ENCODE results near the gene FHIP1B. TPM values are rescaled to one million over a fixed set of nuclear protein-coding genes. Genes with fewer than 3 reads are reported as not detected.
"Not testable (repeated sequence)": the region's sequence is repeated elsewhere in the genome, so short reads cannot be mapped to it uniquely, and the experiment has no call there.

FHIP1B gene
- total RNA-seq, 1 donor = 27.6 TPM

GRCh38 chr11:6249770-6250555 lies 15.5 kb upstream of the FHIP1B start:
- H3K4me1 ChIP-seq (ENCODE audit: insufficient read depth, low read length) = no peaks in the 10 kb centered on the region

GRCh38 chr11:6248897-6249296 lies 14.5 kb upstream of the FHIP1B start:
- not testable (repeated sequence) for H3K9me3 ChIP-seq (ENCODE audit: low read depth, low read length); H3K4me1 ChIP-seq (ENCODE audit: insufficient read depth, low read length); H3K27me3 ChIP-seq (ENCODE audit: insufficient read depth, low read length); H3K4me3 ChIP-seq (ENCODE audit: low read length)

More at GRCh38 chr11:6249770-6250555, 15.5 kb upstream of the FHIP1B start:
- no peaks in the 10 kb centered on the region for H3K9me3 ChIP-seq (ENCODE audit: low read depth, low read length)
- no peaks in the 10 kb centered on the region for H3K27me3 ChIP-seq (ENCODE audit: insufficient read depth, low read length)
- no peak overlapping the region for H3K4me3 ChIP-seq (ENCODE audit: low read length)

- Histone ChIP-seq H3K4me3 (ENCODE audit: low read length) (no peak overlapping the region), H3K4me1 (ENCODE audit: insufficient read depth, low read length) (no peaks in the 10 kb centered on the region), H3K9me3 (ENCODE audit: low read depth, low read length) (no peaks in the 10 kb centered on the region), H3K27me3 (ENCODE audit: insufficient read depth, low read length) (no peaks in the 10 kb centered on the region)
These were observed 13.8 kb upstream of the FHIP1B start for GRCh38 chr11:6248248-6248647.

GRCh38 chr11:6245536-6245935 lies 11.1 kb upstream of the FHIP1B start:
- Histone ChIP-seq H3K4me1 (ENCODE audit: insufficient read depth, low read length) (peaks cover 6% of the 10 kb centered on the region), H3K4me3 (ENCODE audit: low read length) (no peak overlapping the region), H3K9me3 (ENCODE audit: low read depth, low read length) (no peaks in the 10 kb centered on the region), H3K27me3 (ENCODE audit: insufficient read depth, low read length) (no peaks in the 10 kb centered on the region)

- Histone ChIP-seq H3K4me3 (ENCODE audit: low read length) (no peak overlapping the region), H3K9me3 (ENCODE audit: low read depth, low read length) (no peaks in the 10 kb centered on the region), H3K27me3 (ENCODE audit: insufficient read depth, low read length) (no peaks in the 10 kb centered on the region), H3K4me1 (ENCODE audit: insufficient read depth, low read length) (peaks cover 11% of the 10 kb centered on the region)
These were observed 6.9 kb upstream of the FHIP1B start for GRCh38 chr11:6241316-6241715.

- H3K9me3 ChIP-seq (ENCODE audit: low read depth, low read length) = no peaks in the 10 kb centered on the region
- peaks cover 11% of the 10 kb centered on the region for H3K4me1 ChIP-seq (ENCODE audit: insufficient read depth, low read length)
- H3K4me3 ChIP-seq (ENCODE audit: low read length) = no peak overlapping the region
- H3K27me3 ChIP-seq (ENCODE audit: insufficient read depth, low read length) = no peaks in the 10 kb centered on the region
These were observed 6.3 kb upstream of the FHIP1B start for GRCh38 chr11:6240781-6241180.

- Histone ChIP-seq H3K27me3 (ENCODE audit: insufficient read depth, low read length) (no peaks in the 10 kb centered on the region), H3K9me3 (ENCODE audit: low read depth, low read length) (no peaks in the 10 kb centered on the region), H3K4me3 (ENCODE audit: low read length) (no peak overlapping the region), H3K4me1 (ENCODE audit: insufficient read depth, low read length) (peaks cover 17% of the 10 kb centered on the region)
These were observed 5.7 kb upstream of the FHIP1B start for GRCh38 chr11:6240139-6240538.

- Histone ChIP-seq H3K27me3 (ENCODE audit: insufficient read depth, low read length) (no peaks in the 10 kb centered on the region), H3K9me3 (ENCODE audit: low read depth, low read length) (no peaks in the 10 kb centered on the region), H3K4me1 (ENCODE audit: insufficient read depth, low read length) (peaks cover 21% of the 10 kb centered on the region), H3K4me3 (ENCODE audit: low read length) (no peak within 1 kb of the TSS)
These were observed 4.5 kb upstream of the FHIP1B start, which contains the start of gene CNGA4 for GRCh38 chr11:6238902-6239301. CNGA4 (plus strand) TSS chr11:6239089; CDS start chr11:6239207, 118 bp downstream.

- Histone ChIP-seq H3K4me3 (ENCODE audit: low read length) (no peak overlapping the region), H3K9me3 (ENCODE audit: low read depth, low read length) (no peaks in the 10 kb centered on the region)
These were observed 3.4 kb upstream of the FHIP1B start for GRCh38 chr11:6237761-6238302.

GRCh38 chr11:6237266-6237665 lies 2.8 kb upstream of the FHIP1B start:
- H3K4me3 ChIP-seq (ENCODE audit: low read length) = no peak overlapping the region
- H3K4me1 ChIP-seq (ENCODE audit: insufficient read depth, low read length) = peaks cover 34% of the 10 kb centered on the region
- H3K9me3 ChIP-seq (ENCODE audit: low read depth, low read length) = no peaks in the 10 kb centered on the region
- no peaks in the 10 kb centered on the region for H3K27me3 ChIP-seq (ENCODE audit: insufficient read depth, low read length)

More at GRCh38 chr11:6237761-6238302, 3.4 kb upstream of the FHIP1B start:
- Histone ChIP-seq H3K27me3 (ENCODE audit: insufficient read depth, low read length) (no peaks in the 10 kb centered on the region), H3K4me1 (ENCODE audit: insufficient read depth, low read length) (peaks cover 32% of the 10 kb centered on the region)

GRCh38 chr11:6233984-6234386 lies 451 bp downstream of the FHIP1B start:
- Histone ChIP-seq H3K4me1 (ENCODE audit: insufficient read depth, low read length) (peaks cover 51% of the 10 kb centered on the region), H3K4me3 (ENCODE audit: low read length) (peak overlapping the region; percentile 85), H3K9me3 (ENCODE audit: low read depth, low read length) (no peaks in the 10 kb centered on the region), H3K27me3 (ENCODE audit: insufficient read depth, low read length) (no peaks in the 10 kb centered on the region)

- H3K27me3 ChIP-seq (ENCODE audit: insufficient read depth, low read length) = no peaks in the 10 kb centered on the region
- peaks cover 55% of the 10 kb centered on the region for H3K4me1 ChIP-seq (ENCODE audit: insufficient read depth, low read length)
- H3K9me3 ChIP-seq (ENCODE audit: low read depth, low read length) = no peaks in the 10 kb centered on the region
- H3K4me3 ChIP-seq (ENCODE audit: low read length) = no peak overlapping the region
These were observed 1.5 kb downstream of the FHIP1B start for GRCh38 chr11:6232899-6233298.

GRCh38 chr11:6229911-6230310 lies 4.5 kb downstream of the FHIP1B start:
- no peak overlapping the region for H3K4me3 ChIP-seq (ENCODE audit: low read length)
- H3K9me3 ChIP-seq (ENCODE audit: low read depth, low read length) = no peaks in the 10 kb centered on the region
- H3K27me3 ChIP-seq (ENCODE audit: insufficient read depth, low read length) = no peaks in the 10 kb centered on the region
- peaks cover 67% of the 10 kb centered on the region for H3K4me1 ChIP-seq (ENCODE audit: insufficient read depth, low read length)

- H3K4me3 ChIP-seq (ENCODE audit: low read length) = no peak overlapping the region
- no peaks in the 10 kb centered on the region for H3K27me3 ChIP-seq (ENCODE audit: insufficient read depth, low read length)
- no peaks in the 10 kb centered on the region for H3K9me3 ChIP-seq (ENCODE audit: low read depth, low read length)
- peaks cover 59% of the 10 kb centered on the region for H3K4me1 ChIP-seq (ENCODE audit: insufficient read depth, low read length)
These were observed 5.9 kb downstream of the FHIP1B start for GRCh38 chr11:6228520-6228919.

- H3K4me1 ChIP-seq (ENCODE audit: insufficient read depth, low read length) = peaks cover 42% of the 10 kb centered on the region
These were observed 8.5 kb downstream of the FHIP1B start for GRCh38 chr11:6225896-6226295.

GRCh38 chr11:6225024-6225423 lies 9.4 kb downstream of the FHIP1B start:
- Histone ChIP-seq H3K4me1 (ENCODE audit: insufficient read depth, low read length) (peaks cover 38% of the 10 kb centered on the region), H3K4me3 (ENCODE audit: low read length) (no peak overlapping the region), H3K27me3 (ENCODE audit: insufficient read depth, low read length) (no peaks in the 10 kb centered on the region)

More at GRCh38 chr11:6225896-6226295, 8.5 kb downstream of the FHIP1B start:
- Histone ChIP-seq H3K27me3 (ENCODE audit: insufficient read depth, low read length) (no peaks in the 10 kb centered on the region), H3K9me3 (ENCODE audit: low read depth, low read length) (no peaks in the 10 kb centered on the region), H3K4me3 (ENCODE audit: low read length) (no peak overlapping the region)

More at GRCh38 chr11:6225024-6225423, 9.4 kb downstream of the FHIP1B start:
- no peaks in the 10 kb centered on the region for H3K9me3 ChIP-seq (ENCODE audit: low read depth, low read length)

Measured in mononuclear cell (primary cell).